Measurements from ENCODE around the gene VEZT.
"Not testable (repeated sequence)": the region's sequence is repeated elsewhere in the genome, so short reads cannot be mapped to it uniquely, and the experiment has no call there.

The VEZT gene, protein sequence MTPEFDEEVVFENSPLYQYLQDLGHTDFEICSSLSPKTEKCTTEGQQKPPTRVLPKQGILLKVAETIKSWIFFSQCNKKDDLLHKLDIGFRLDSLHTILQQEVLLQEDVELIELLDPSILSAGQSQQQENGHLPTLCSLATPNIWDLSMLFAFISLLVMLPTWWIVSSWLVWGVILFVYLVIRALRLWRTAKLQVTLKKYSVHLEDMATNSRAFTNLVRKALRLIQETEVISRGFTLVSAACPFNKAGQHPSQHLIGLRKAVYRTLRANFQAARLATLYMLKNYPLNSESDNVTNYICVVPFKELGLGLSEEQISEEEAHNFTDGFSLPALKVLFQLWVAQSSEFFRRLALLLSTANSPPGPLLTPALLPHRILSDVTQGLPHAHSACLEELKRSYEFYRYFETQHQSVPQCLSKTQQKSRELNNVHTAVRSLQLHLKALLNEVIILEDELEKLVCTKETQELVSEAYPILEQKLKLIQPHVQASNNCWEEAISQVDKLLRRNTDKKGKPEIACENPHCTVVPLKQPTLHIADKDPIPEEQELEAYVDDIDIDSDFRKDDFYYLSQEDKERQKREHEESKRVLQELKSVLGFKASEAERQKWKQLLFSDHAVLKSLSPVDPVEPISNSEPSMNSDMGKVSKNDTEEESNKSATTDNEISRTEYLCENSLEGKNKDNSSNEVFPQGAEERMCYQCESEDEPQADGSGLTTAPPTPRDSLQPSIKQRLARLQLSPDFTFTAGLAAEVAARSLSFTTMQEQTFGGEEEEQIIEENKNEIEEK

DNA sequence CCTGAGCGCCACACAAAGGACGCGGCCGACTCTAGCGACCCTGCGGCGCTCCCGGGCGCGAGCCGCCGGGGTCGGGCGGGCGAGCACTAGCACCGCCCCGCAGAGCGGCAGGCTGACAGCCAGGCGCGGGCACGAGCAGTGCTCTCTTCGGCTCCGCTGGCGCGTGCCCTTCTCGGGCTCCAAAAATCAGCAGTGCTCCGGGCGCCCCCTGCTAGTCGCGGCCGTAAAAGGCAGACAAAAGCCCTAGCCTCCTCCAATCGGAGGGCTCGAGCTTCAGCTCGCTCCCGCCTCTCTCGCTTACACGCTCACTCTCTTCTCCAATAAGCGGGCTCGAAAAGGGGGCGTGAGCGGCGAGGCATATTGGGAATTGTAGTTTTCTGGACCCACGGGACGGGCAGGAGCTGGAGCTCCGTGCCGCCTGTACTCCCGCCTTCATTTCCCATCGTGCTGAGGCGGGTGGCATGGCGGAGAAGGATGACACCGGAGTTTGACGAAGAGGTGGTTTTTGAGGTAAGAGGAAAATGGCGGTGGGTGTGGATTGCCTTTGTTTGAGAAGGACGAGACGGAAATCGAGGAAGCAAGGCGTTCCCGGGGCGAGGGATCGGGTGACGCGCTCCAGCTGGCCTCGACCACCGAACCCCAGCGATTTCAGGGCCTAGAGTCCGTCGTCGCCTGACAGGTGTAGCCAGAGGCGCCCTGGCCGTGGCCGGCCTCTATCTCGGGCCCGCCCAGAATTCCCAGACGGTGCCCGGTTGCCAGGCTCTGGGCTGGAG, at the start of gene VEZT, which contains the start of gene FGD6:
Gene VEZT, plus strand, starts transcription at position 431 of the 773 bp plus-strand sequence. Its CDS starts 44 bp downstream, at position 475.
Gene FGD6, minus strand, starts transcription at position 91 of the 773 bp plus-strand sequence. CDS start 227 bp downstream, outside the sequence.
- peak; percentile 99 for DNase-seq

DNA sequence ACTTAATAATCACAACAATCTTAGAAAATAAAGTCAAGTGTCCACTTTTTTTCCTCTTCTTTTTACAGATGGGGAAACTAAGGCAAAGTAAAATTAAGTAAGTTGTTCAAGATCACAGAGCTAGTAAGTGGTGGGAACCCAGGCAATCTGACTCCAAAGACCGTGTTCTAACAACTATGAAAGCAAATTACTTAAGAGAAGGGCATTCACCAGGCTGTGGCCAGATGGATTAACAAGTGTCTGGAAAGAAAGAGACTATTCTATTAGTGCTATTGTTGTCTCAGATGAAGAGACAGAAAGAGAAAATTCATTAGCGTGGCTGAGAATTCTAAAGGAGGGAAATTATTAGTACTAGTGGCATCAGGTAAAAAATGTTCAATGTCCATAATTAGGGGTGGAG, 48.9 kb upstream of the VEZT start:
- no peak for DNase-seq

DNA sequence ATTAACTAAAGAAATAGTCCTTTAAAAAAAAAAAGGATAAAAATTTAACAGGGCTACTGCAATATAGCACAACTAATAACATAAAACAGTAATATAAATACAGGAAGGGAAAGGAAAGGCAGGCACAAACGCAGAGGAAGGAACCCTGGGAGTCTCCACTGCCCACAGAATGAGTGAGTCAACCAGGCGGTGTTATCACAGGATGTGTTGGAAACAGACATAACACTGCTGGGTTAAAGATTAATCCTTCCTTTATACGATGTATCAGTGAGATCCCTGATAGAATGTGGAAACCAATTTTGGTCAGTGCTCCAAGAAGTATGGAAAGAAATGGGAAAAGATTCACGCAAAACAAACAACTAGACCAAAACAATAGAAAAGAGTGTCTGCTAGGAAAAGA, 48.2 kb upstream of the VEZT start:
- no peak for DNase-seq

DNA sequence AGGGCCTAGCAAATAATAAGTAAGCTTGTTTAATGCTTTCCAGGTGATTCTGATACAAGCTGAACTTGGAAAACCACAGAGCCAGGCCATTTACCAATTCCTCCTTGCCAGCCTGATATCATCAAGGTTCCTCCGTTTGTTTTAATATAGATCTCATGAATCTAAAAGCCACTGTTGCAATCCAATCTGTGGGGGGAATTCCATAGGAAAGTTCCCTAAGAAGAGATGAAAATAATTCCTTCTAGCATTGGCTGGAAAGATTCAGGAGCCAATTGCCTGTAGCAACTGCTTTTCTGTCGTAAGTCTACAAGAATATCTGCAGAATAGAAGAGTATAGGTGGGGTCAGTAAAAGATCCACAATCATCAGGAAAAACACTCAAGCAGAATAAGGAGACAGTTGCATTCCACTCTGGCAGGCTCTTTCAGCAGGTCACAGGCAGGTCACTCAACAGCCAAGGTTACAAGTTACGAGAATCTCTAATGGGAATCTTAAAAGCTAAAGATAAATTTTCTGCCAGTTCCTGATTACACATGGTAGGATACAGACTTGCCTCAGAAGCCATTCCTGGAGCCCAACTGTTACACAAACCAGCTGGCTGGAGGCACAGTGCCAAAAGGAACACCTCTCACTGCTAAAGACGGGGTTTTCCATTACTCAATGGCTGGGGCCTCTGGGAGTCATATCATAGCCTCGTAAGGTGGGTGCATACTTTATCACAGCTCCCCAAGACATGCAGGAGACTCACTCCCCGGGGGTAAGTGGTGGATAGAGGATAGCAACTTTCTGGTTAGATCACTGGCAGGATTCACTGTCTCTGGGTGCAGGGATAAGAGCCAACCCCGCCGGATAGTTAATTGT, 44.0 kb upstream of the VEZT start:
- no peak for DNase-seq

DNA sequence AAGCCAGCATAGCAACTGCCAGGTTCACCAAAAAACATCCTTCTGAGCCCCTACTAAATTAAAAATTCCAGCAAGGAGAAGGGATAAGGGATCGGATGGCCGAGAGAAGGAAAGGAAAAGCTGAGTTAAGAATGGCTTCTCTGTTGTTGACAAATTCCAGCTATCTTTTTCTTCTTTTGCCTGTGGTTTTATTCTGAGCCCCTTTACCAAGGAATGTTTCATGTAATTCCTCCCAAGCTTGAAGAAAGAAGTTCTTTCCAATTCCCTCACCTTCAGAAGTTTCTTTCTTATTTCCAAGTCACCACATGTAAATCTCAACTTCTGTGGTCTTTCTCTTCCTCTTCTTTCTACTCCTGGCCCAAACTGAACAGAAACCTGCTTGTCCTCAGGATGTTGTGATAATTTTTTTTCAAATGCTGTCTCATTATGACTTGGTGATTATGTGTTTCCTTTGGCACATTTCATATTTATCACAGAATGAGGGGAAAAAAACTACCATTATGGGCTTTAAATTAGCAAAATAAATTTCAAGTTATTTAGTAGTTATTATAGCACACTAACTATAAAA, 40.3 kb upstream of the VEZT start:
- DNase-seq = no peak

DNA sequence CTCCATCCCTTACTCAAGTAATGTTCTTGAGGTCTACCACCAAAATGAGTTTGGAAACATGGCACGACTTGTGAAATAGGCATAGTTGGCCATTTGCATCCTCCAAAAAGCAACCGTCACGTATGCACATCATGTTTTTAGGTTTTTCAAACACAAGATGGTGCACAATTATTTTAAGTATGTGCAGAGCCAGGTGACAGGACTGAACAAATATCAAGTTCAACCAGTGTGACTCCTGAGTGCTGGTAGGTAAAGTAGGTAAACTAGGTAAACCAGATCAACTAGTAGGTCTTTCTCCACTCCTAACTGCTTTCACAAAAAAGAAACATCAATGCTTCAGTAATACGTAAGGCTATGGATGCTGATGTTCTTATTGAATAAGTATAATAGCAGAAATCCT, 39.5 kb upstream of the VEZT start:
- no peak for DNase-seq

DNA sequence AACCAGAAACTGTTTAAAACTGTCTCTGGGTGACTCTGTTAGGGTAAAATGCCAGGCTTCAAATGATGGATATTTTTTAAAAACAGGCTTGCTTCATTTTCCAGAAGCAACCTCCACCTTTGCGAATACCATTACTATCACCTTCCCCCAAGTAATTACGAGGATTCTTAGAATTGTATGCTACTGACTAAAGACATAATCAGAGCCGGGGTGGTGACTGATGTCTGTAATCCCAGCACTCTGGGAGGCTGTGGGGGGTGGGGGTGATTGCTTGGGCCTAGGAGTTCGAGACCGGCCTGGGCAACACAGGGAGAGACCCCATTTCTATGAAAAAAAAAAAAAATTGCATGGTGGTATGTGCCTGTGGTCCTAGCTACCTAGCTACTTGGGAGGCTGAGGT, 38.6 kb upstream of the VEZT start:
- no peak for DNase-seq

DNA sequence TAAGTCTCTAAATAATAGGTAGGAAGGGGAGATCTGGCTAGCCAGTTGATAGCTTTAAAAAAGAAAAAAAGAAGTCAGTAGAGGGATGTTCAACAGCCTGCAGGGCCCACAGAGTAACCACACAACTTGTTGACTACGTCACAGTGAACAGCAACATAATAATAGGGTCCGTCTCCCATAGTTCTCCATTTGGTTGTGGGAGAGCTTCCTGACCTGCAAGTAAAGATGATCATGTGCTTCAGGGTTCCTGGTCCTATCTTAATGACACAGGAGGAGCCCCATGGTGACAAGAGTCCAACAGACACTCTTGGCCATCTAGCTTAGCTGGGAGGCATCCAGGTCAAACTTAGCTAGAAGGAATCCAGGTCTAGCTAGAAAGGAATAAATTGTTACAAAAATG, 36.5 kb upstream of the VEZT start:
- no peak for DNase-seq

DNA sequence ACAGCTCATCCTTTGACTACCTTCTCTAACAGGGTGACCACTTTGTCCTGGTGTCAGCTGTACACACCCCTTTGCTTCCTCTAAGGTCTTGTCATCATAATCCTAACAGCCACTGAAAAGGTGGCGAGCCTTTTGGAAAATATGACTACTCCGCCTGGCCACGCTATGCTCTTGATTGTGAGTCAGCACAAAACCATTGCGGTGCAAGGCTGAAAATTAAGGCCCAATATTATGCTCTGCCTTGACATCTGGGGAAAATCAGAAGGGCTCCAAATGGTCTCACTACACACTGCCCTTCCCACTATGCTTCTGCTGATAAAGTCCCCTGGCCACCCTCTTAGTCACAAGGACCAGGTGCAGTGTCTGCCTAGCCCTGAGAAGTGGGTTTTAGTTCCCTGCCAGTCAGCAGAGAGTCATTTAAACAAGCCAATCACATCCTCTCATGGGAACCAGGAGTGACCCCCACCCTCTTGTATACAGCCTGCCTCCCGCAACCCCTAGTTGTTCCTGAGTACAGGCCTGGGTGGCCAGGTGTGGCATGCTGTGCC, 34.7 kb upstream of the VEZT start:
- DNase-seq = no peak

DNA sequence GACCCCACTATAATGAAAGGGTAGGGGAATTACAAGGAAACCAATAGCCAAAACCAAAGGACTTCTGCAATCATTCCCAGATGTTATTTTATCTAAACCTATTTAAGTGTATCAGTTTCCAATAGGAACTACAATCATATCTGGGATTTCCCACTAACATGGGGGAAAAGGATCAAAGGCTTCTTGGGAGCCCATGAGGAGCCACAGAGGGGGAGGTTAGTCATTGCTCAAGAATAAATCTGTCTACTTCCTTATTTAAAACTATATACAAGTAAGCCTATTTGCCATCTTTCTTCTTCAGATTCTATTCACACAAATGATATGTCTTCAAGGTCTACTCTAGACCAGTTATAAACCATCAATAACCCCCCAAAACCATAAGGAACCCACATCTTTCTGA, 33.5 kb upstream of the VEZT start:
- no peak for DNase-seq

DNA sequence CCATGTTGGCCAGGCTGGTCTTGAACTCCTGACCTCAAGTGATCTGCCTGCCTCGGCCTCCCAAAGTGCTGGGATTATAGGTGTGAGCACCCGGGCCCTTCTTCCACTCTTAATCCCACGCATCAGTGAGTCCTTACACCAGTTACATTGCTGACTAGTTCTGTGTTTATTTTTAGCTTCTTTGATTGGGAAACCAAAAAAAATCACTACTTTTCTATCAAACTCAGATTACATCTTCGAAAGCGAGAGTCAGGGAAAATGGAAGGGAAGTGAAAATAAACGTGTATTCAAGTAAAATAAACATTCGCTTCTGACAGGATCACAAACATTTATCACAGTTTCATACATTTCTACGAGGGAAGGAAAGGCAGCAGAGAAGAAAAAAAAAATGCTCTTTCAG, 32.5 kb upstream of the VEZT start:
- no peak for DNase-seq

DNA sequence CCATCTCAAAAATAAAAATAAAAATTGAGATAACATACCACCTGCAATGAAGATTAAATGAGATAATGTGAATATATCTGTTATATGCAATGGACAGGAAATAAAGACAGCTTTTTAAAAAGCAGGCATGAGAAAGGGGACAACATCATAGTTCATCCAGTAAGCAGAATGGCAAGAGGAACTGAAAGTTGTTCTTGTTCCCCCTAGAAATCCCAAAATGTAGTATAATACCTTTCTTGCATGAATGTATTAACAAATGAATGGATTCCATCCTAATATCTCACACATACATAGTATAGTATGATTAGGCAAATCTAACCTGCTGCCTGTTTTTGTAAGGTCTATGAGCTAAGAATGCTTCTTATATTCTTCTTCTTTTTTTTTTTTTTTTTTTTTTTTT, 31.8 kb upstream of the VEZT start:
- no peak for DNase-seq

DNA sequence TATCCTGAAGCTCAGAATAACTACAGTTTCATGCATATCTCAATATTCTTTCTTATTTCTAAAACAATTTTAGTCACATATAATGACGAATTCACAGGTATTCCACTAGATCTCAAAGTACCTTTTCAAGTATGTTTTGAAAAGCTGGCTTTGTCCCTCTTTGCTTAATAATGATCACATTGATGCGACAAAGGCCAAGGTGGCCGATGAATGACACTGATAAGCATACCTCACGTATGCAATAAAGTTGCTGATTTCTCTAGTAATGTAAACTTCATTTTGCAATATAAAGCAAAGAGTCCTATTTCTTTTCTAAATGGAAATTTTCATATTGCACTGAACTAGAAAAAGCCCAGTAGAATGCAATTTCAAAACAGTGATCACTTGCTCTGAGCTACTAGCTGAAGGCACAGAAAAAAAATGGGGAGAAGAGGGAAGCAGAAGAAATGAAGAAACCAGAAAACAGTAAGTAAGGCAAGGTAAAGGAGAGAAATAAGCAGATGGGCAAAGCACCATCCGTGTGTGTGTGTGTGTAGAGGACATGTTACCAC, 29.7 kb upstream of the VEZT start:
- DNase-seq = no peak

DNA sequence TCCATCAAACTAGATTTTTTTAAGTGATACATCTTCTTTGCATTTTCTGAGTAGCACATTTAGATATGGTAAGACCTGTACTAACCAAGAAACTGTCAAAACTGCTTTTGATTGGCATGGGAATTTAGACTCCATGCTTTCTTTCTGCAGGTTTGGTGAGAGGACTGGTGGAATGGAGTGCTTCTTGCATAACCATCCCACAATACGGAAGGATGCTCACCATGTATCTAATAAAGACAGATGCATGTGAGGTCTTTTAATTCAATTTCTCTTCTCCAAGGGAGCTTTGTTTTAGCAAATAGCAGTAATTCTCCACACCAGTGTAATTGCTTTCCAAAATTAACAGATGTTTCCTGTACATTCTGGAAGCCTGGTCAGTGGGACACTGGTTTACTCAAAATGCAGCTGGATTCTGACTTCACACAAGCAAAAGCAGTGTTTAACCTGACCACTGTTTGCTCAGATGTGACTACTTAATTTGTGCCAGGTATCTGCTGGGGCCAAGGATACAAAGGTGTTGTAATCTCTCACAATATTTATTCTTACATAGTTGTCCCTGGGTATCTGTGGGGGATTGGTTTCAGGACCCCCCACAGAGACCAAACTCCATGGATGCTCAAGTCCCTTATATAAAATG, 26.4 kb upstream of the VEZT start:
- no peak for DNase-seq

DNA sequence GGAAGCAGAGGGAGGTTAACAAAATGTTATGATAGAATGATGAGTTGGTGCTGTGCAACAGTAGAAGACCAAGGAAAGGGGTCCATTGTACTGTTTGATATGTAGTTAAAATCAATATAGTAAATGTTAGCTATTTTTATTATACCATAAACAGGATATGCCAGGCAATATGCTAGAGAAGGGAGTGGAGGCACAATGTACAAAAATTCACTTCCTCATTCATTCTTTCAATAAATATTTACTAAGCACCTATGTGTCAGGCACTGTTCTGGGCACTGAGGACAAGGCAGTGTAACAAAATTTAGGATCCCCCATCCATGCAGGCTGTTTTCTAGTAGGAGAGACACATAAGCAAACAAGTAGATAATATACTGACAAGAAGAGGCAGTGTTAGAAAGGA, 25.3 kb upstream of the VEZT start:
- no peak for DNase-seq

DNA sequence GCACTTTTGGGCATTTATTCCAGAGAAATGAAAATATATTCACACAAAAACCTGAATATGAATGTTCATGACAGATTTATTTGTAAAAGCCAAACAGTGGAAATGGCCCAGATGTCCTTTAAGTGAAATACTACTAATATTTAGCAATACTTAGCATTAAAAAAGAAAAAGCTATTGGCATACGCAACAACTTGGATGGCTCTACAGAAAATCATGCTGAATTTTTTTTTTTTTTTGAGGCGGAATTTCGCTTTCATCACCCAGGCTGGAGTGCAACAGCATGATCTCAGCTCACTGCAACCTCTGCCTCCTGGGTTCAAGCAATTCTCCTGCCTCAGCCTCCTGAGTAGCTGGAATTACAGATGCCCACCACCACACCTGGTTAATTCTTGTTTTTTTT, 24.5 kb upstream of the VEZT start:
- DNase-seq = no peak

DNA sequence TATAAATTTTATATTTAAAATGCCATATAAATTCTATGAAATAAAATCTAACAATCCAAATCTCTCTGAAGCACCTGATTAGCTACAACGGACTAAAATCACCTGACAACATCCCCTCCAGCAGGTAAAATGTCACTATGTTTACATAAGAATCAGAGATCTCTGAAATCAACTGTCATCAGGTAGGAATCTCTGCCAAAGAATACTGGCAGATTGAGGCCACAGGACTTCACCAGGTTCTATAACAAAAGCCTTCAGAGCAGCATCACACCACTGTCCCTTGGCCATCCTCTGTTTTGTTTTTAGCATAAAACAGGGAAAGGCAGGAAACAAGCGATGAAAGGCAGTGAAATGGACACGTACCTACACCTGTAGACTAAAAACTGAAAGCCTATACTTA, 22.5 kb upstream of the VEZT start:
- DNase-seq = no peak

DNA sequence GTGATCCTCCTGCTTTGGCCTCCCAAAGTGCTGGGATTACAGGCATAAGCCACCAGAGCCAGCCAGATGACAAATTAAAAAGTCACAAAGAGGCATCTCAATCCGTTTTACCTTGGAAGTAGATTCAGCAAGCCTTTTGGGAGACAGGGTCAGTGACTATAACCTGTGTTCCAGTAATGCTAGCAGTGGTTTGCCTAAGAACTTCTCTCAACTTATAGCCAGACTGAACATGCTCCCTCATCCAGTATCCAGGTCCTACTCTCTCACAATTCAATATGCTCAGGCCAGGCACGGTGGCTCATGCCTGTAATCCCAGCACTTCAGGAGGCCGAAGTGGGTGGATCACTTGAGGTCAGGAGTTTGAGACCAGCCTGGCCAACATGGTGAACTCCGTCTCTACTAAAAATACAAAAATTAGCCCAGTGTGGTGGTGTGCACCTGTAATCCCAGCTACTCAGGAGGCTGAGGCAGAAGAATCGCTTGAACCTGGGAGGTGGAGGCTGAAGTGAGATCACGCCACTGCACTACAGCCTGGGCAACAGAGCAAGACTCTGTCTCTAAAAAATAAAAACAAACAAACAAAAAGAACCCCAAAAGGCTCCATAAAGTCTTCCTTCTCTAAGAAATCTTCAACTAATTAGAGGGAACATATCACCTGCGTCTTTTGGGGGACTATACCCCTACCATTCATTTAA, 20.6 kb upstream of the VEZT start:
- DNase-seq = not testable (repeated sequence)

DNA sequence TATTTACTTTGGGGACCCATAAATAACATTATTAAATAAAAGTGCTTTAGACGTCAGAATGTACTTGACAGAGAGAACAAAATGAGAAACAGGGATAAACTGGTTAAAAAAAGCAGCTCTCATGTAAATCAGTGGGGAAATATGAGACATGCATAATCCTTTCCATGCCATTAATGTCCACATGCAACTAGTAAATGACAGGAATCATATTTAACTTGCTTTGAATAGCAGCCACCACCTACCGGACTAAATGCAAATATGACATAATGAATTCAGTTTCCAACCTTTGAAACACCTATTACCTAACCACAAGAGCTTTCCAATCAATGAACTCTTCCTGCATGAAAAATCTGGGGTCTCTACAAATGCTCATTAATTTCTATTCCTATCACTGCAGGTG, 20.0 kb upstream of the VEZT start:
- no peak for DNase-seq

DNA sequence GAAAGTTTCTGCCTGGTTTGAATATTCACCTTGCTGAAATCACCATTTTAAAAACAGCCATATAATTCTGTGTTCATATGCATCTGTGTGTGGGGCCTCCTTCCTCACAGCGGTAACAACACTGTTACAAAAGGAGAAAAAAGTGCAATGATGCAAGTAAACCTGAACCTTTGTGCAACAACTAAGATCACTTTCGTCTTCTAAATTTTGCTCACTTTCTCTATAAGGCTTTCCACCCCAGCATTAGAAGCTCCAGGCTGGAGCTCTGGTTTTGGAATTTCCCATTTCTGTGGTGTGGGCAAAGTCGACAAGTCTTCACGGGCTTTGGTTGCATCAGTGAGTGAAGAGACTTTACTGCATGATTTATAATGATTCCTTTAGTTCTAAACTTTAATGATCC, 18.7 kb upstream of the VEZT start:
- DNase-seq = no peak

Data from CD4-positive, alpha-beta T cell treated with Interleukin-4 for 1 hour (primary cell).